Measurements from ENCODE around the gene DYNC1H1.
A peak's percentile ranks its signal among the peaks of the same experiment; 100 is the strongest.

DYNC1H1 gene

GRCh38 chr14:102092806-102093205 lies 128.4 kb downstream of the DYNC1H1 start:
- DNase-seq = no peak

- DNase-seq = no peak
These were observed 129.7 kb downstream of the DYNC1H1 start for GRCh38 chr14:102094101-102094500.

- peak in 1 of 3 donors; percentile 45 for DNase-seq
These were observed 131.0 kb downstream of the DYNC1H1 start for GRCh38 chr14:102095231-102095870.

GRCh38 chr14:102095871-102096568 lies 131.6 kb downstream of the DYNC1H1 start:
- DNase-seq = no peak

- peak; percentile 82 to 91 (median 89) for DNase-seq
These were observed 132.3 kb downstream of the DYNC1H1 start for GRCh38 chr14:102096569-102097188.

GRCh38 chr14:102097441-102098135 lies 133.2 kb downstream of the DYNC1H1 start:
- no peak for DNase-seq

- DNase-seq = peak; percentile 33 to 54 (median 49)
These were observed 138.8 kb downstream of the DYNC1H1 start for GRCh38 chr14:102103062-102103695.

- DNase-seq = no peak
These were observed 141.0 kb downstream of the DYNC1H1 start for GRCh38 chr14:102105369-102105768.

Measured in suppressor macrophage treated with lipopolysaccharide for 1 hour (primary cell).